ENCODE results near the gene DNAL1. TPM values are rescaled to one million over a fixed set of nuclear protein-coding genes. Genes with fewer than 3 reads are reported as not detected.

Gene DNAL1
- total RNA-seq, 2 donors from 2014 or later = 7.6 to 9.4 TPM

- peak overlapping the region; percentile 87 for H3K4me3 Mint-ChIP-seq
- no peaks in the 10 kb centered on the region for H3K36me3 Mint-ChIP-seq
- peaks cover 72 to 89% of the 10 kb centered on the region in 2 donors for H3K4me1 Mint-ChIP-seq (ENCODE audit: low read depth in 2 of 2)
- ATAC-seq (no peak), DNase-seq (ENCODE audit: low spot score) (peak; percentile 22)
- no peaks in the 10 kb centered on the region for H3K9me3 Mint-ChIP-seq
- peak overlapping the region in 1 of 2 donors; percentile 93 for H3K27ac Mint-ChIP-seq
- no peaks in the 10 kb centered on the region for H3K27me3 Mint-ChIP-seq
Observed at GRCh38 chr14:73750531-73750901, 105.7 kb downstream of the DNAL1 start.

GRCh38 chr14:73751157-73751691, 106.4 kb downstream of the DNAL1 start:
- DNase-seq (ENCODE audit: low spot score) (peak; percentile 55), ATAC-seq (no peak)
- peak overlapping the region; percentile 88 to 93 for H3K27ac Mint-ChIP-seq
- peak overlapping the region; percentile 87 for H3K4me3 Mint-ChIP-seq
- H3K4me1 Mint-ChIP-seq (ENCODE audit: low read depth in 2 of 2) = peaks cover 78 to 94% of the 10 kb centered on the region in 2 donors
- no peaks in the 10 kb centered on the region for H3K9me3 Mint-ChIP-seq
- no peaks in the 10 kb centered on the region for H3K27me3 Mint-ChIP-seq
- H3K36me3 Mint-ChIP-seq = no peaks in the 10 kb centered on the region

- ATAC-seq (no peak), DNase-seq (ENCODE audit: low spot score) (peak; percentile 59)
- peak overlapping the region; percentile 88 to 93 for H3K27ac Mint-ChIP-seq
- H3K36me3 Mint-ChIP-seq = no peaks in the 10 kb centered on the region
- no peaks in the 10 kb centered on the region for H3K27me3 Mint-ChIP-seq
- peak overlapping the region; percentile 87 for H3K4me3 Mint-ChIP-seq
- H3K9me3 Mint-ChIP-seq = no peaks in the 10 kb centered on the region
- H3K4me1 Mint-ChIP-seq (ENCODE audit: low read depth in 2 of 2) = peaks cover 84 to 98% of the 10 kb centered on the region in 2 donors
Observed at GRCh38 chr14:73752297-73752992, 107.7 kb downstream of the DNAL1 start.

Other genes with a start within 250 kb of the DNAL1 start
- gene NUMB, start 186.4 kb upstream of the DNAL1 start, total RNA-seq = 10 to 100 TPM; 77.1 to 88.7 TPM
- gene RIOX1, start 154.1 kb upstream of the DNAL1 start, total RNA-seq = 10 to 100 TPM; 19.6 to 34.8 TPM
- gene ACOT1, start 107.8 kb upstream of the DNAL1 start, total RNA-seq = 1 to 10 TPM; 1.4 to 2.1 TPM
- gene HEATR4, start 86.0 kb upstream of the DNAL1 start, total RNA-seq = not detected
- gene ACOT2, start 75.8 kb upstream of the DNAL1 start, total RNA-seq = 10 to 100 TPM; 10.2 to 10.5 TPM
- gene ACOT4, start 53.1 kb upstream of the DNAL1 start, total RNA-seq = 1 to 10 TPM in 1 of 2 donors, under 1 TPM in 1; 0.84 to 8.9 TPM
- gene ACOT6, start 32.5 kb upstream of the DNAL1 start, total RNA-seq = not detected
- 10 to 100 TPM; 18.9 to 32.2 TPM for gene PNMA1, start 69.4 kb downstream of the DNAL1 start, total RNA-seq
- 1 to 10 TPM; 2.8 to 4.6 TPM for gene PTGR2, start 206.8 kb downstream of the DNAL1 start, total RNA-seq
- gene ZNF410, start 241.9 kb downstream of the DNAL1 start, total RNA-seq = 10 to 100 TPM; 71.6 to 74.1 TPM

Measured in natural killer cell treated with Interleukin-12 subunit alpha and Interleukin-12 subunit beta and Interleukin-15 and Interleukin-18, amount 100 ng/mL, for 72 hours (primary cell).